Measurements from ENCODE around the gene MATN4.

MATN4 gene

DNA sequence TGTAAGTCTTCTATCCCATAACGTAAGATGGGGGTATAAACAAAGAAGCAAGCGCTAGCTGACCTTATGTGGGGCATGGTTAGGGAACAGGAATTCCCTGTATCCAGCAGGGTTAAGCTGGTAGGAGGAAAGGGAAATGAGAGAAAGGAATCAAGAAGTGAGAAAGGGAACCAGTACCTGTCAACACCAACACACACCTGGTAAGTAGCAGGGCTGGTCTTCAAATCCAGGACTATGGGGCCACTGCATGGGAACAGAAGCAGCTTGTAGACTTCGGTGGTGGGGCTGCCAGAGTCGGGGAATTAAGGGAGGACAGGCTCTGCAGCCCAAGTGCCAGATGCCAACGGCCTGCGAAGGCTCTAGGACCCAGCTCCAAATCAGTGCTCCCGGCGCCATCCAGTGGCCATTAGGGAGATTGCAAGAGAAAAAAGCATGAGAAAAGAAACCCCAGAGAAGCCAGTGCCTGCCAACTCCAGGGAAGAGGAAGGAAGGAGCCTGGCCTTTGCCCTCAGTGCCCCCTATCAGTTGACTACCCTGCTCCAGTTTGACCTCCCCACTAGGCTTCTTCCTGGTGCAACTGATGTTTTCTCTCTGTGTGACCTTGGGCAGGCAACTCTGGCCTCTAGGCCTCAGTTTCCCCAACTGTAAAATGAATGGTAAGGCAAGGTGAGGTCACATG is 17.3 kb downstream of the MATN4 start:
- DNase-seq (ENCODE audit: low read depth) = peak; percentile 57

- DNase-seq (ENCODE audit: low read depth) = no peak
These were observed 18.0 kb downstream of the MATN4 start for GRCh38 chr20:45289942-45290676.

GRCh38 chr20:45288860-45289259 is 19.2 kb downstream of the MATN4 start:
- DNase-seq (ENCODE audit: low read depth) = no peak

DNA sequence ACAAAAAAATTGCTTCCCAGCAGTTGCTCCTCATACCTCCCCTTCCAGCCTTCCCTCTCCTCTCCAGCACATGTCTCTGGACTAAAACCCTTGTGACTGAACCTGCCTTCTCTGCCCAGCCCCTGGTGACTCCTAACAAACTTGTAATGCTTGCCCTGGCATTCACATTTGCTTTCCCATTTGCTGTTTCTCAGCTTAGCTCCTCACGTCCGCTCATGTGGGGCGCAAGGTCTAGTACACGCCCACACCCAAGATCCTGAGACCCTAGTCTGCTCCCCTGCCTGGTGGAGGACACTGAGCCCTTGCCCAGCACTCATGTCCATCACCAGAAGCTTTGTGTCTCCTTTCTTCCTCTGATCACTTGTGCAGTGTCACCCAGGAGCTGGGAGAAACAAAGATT is 19.7 kb downstream of the MATN4 start:
- DNase-seq (ENCODE audit: low read depth) = no peak

GRCh38 chr20:45283551-45284057 is 24.5 kb downstream of the MATN4 start:
- no peak for DNase-seq (ENCODE audit: low read depth)

DNA sequence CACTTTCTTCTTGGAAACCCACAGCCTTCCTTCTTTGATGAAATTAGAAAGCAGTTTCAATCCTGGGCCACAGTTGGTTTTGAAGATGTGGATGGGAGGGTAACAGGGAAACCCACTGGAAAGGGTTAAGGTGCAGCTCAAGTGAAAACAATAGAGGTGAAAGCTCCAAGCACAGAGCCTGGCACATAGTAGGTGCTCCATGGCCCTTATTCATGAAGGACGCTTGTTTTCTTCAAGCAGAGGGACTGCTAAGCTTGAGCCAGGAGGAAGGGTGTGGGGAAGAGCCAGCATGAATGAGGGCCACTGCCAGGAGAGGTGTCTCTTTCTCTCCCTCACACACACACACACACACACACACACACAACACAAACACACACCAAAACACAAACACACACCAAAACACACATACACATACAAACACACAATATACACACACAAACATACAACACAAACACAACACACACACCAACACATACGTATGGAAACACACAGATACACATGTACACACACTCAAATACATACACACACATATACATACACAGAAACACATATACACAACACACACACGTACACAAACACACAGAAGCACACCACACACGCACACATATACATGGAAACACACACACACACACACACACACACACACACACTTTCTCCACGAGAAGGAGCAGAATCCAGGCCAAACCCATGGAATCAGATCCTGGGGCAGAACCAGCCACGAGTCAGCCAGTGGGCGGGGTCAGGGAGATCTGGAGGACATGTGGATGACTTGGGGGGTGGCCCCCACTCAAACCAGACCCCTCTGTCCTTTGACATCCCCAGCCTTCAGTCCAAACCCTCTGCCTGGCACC is 25.2 kb downstream of the MATN4 start:
- DNase-seq (ENCODE audit: low read depth) = no peak

DNA sequence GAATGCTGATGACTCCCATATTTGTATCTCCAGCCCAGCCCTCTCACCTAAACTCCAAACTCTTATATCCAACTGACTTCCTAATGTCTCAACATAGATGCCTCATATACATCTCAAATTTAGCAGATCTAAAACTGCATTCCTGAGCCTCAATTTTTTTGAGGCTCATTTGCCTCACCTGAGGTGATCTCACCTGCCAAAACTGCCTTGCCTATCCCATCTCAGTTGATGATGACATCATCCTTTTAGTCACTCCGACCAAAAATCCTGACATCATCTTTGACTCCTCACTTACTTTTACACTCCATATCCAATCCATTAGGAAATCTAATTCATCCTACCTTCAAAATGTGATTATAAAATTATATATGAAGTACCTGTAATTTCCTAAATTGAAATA is 28.1 kb downstream of the MATN4 start:
- no peak for DNase-seq (ENCODE audit: low read depth)

DNA sequence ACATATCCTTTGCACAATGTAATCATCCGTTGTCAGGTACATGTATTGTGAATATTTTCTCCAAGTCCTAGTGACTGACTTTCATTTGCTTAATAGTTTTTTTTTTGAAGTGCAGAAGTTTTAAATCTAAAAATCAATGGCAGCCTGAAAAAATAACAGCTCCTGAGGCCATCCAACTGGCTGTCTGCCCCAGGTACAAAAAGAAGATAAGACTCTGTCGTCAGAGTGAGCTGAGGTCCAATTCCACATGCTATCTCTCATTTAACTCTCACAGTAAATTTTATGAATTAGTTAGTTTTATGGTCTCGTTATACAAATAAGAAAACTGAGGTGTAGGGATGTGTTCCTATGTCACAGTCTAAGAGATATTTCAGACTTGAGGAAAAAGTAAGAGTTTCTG is 32.8 kb downstream of the MATN4 start:
- DNase-seq (ENCODE audit: low read depth) = no peak

GRCh38 chr20:45269754-45270270 is 38.3 kb downstream of the MATN4 start:
- DNase-seq (ENCODE audit: low read depth) = no peak

- no peak for DNase-seq (ENCODE audit: low read depth)
These were observed 39.0 kb downstream of the MATN4 start for GRCh38 chr20:45269056-45269455.

- no peak for DNase-seq (ENCODE audit: low read depth)
These were observed 39.6 kb downstream of the MATN4 start for GRCh38 chr20:45268531-45268930.

DNA sequence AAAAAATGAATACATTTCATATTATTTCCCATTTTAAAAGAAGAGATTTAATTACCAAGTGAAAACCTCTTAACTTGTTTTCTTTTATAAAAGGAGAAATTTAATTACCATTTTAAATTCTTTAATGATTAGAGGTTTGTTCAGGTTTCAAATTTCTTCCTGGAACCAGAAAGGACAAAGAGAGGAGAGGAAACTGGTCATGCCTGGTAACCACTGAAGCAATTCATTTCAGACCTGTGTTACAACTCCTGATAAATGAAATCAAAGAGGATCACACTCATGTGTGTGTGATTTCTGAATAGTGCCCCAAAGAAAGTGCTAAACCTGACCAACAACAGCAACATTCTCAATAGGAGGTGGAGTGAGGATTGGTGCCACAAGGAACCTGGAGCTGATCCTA is 41.1 kb downstream of the MATN4 start:
- DNase-seq (ENCODE audit: low read depth) = no peak

DNA sequence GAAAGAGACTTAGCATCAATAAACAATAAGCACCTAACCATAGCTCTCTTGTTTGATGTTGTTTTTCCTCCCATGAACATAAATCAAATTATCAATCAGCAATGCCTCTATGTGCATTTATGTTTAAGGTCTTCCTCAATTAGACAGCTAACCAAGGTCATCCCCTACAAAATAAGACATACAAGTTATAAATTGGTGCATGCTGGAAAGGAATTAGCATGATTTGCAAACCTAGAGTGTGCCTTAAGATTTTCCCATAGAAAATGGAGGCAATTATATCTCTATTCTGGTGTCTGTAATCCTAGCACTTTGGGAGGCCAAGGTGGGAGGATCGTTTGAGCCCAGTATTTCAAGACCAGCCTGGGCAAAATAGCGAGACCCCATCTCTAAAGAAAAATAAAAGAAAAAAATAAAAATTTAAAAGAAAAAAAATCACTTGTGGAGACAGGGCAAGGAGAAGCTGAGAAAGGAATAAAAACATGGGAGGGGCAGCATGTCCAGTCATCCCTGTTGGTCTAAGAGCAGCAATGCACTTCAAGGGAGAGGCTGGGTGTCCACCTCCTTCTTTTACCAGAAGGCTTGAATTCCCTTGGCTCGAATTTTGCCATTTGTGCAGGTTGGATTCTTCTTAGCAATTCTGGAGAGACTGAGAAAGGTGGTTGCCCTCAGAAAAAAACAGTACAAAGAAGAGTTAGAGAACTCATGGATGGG is 44.4 kb downstream of the MATN4 start:
- DNase-seq (ENCODE audit: low read depth) = no peak

- no peak for DNase-seq (ENCODE audit: low read depth)
These were observed 49.4 kb downstream of the MATN4 start for GRCh38 chr20:45258664-45259063.

DNA sequence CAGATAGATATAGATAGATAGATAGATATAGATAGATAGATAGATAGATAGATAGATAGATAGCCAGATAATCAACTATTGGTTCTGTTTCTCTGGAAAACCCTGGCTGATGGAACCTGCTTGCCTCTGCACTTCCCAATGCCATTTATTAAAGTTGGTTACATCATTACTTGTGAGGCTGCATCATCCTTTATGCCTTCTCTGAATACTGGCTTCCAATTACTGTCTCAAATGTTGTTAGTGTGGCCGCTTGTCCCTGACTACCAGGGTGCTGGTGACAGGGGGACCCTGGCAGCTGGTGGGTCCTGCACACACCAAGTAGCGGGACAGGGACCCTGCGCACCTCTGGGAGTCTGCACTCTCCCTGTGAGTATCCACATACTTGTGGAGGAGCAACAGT is 49.8 kb downstream of the MATN4 start:
- no peak for DNase-seq (ENCODE audit: low read depth)

DNA sequence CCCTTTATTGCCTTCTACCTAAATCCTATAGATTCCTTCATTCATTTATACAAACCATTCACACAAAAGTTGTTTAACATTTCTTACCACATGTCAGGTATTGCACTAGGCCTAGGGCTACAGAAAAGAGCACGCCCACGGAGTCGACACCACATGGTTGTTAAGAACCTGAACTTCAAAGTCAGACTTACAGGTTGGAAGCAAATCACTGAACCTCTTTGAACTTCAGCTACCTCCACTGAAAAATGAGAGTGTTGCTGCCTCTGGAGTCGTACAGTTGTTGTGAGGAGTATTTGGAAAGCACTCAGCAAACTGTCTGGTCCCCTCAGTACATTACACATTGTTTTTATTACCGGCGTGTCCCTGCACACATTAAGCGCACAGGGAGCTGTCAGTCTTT is 50.4 kb downstream of the MATN4 start:
- DNase-seq (ENCODE audit: low read depth) = no peak

DNA sequence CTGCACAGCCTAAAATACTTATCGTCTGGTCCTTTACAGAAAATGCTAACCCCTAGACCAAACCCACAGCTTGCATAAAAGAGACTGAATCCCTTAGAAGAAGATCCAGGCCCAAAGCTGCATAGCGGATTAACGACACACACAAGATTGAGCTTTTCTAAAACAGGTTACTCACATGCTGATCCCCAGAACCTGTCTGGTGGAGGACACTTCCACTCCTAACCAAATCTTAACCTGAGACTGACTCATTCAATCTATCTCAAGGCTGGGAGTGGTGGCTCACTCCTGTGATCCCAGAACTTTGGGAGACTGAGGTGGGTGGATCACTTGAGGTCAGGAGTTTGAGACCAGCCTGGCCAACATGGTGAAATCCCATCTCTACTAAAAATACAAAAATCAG is 50.9 kb downstream of the MATN4 start:
- no peak for DNase-seq (ENCODE audit: low read depth)

DNA sequence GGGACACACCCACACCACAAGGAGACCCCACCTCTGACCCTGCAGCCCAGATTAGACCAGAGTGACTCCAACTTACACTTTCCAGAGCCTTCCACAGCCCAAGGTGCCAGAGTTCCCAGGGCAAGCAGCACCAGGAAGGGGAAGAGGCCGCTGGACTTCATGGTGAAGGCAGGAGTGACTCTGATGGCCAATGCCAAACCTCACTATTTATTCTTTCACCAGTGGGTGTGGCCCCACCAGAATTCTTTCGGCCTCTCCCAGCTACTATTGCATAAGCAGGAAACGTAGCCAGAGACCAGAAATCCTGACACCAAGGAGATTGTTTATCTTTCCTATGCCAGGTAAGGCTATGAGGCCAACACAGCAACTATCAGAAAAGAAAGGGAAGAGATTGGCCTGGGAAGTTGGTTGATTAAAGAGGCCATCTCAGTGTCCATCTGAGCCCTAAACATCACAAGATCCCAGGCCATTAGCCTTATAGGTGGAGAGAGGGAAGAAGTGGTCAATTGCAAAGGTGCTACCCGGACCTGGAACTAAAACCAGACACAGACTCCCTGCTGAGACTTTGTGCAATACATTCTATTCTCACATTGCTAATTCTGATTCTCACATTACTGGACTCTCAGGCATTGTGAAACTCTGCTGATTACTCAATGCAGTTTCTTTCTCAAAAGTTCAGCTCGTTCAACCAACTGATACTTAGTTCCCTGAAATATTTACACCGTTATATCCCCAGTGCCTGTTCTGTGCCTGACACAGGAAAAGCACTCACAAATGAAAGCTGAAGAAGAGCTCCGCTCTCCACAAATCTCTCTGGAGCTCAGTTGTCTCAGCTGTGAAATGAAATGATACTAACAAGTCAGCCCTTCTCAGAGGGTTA is 53.5 kb downstream of the MATN4 start, which contains the start of gene SLPI:
TSS of gene SLPI (minus strand) at position 182 of the 880 bp plus-strand sequence. CDS start at position 161, 21 bp downstream.
- DNase-seq (ENCODE audit: low read depth) = no peak

DNA sequence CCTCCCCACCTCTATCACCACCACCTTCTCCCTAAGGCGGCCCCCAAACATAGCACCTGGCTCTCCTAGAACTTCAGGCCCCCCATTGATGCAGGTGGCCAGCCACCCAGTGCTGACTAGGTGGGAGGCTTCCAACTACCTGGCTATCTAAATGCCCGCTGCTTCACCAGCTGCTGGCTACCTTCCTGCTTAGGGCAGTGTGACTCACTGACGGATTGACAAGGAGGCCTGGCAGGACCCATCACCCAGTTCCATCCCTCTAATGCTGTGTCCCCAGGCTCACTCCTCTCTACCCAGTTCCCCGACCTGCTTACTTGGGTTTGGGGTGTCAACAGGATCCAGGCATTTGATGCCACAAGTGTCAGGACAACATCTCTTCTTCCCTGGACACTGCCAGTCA is 54.8 kb downstream of the MATN4 start:
- DNase-seq (ENCODE audit: low read depth) = no peak

GRCh38 chr20:45251884-45252560 is 56.1 kb downstream of the MATN4 start:
- no peak for DNase-seq (ENCODE audit: low read depth)
